SK-N-SH (cell line): ENCODE measurements around the gene CDC26. TPM values are rescaled to one million over a fixed set of nuclear protein-coding genes. Genes with fewer than 3 reads are reported as not detected.
"Not testable (repeated sequence)": the region's sequence is repeated elsewhere in the genome, so short reads cannot be mapped to it uniquely, and the experiment has no call there.

Source experiments
- CTCF ChIA-PET: fragments of 300-600, 350-600 bp; formaldehyde crosslinking; extraction: SDS; loops from one replicate; lab custom pipeline; 2021; lab: Yijun Ruan, JAX
- POLR2A ChIA-PET: fragments of 350-600 bp; sonication (Branson Sonifier 250); formaldehyde crosslinking; extraction: SDS; loops from one replicate; lab custom pipeline; 2020; ENCODE audit warnings: antibody characterized with exemption, inconsistent platforms; lab: Yijun Ruan, JAX
- DNase-seq: peaks from one replicate; pipeline ENCODE4 v3.0.0; 2012
- H2AFZ ChIP-seq: fragments of 200-600 bp; sonication (generic); 2 replicates; pipeline ENCODE4 v1.8.1; 2016; ENCODE audit warnings: antibody characterized with exemption, mild to moderate bottlenecking, low read depth
- H3F3A ChIP-seq: fragments of 200-600 bp; sonication (generic); replicated peaks from 2 replicates; pipeline ENCODE3; 2016; ENCODE audit warnings: antibody characterized with exemption, mild to moderate bottlenecking; ENCODE audit not compliant: insufficient read depth
- H3K27ac ChIP-seq, 2 experiments: fragments of 200-500 bp in 1 of 2; fragments of 200-600 bp in 1 of 2; sonication (Bioruptor generic) in 1 of 2; sonication (generic), shearing (Covaris generic) in 1 of 2; 2 replicates each; pipeline versions ENCODE4 v1.5.1 to v1.6.1; 2014 to 2016; ENCODE audit warnings: low read depth in 2 of 2, inconsistent platforms in 1 of 2, low read length in 1 of 2, mild to moderate bottlenecking in 1 of 2, mixed read lengths in 1 of 2
- H3K27me3 ChIP-seq: fragments of 200-600 bp; sonication (generic), shearing (Covaris generic); 2 replicates; pipeline ENCODE4 v1.6.1; 2016; ENCODE audit warnings: mixed run types; ENCODE audit not compliant: insufficient read depth
- H3K36me3 ChIP-seq, 2 experiments: fragments of 200-500 bp in 1 of 2; fragments of 200-600 bp in 1 of 2; sonication (Bioruptor generic) in 1 of 2; sonication (generic) in 1 of 2; replicated peaks in 1 of 2; 2 replicates each; pipeline versions ENCODE3 to v1.5.1; 2014 to 2016; ENCODE audit warnings: low read length in 1 of 2, mild to moderate bottlenecking in 1 of 2; ENCODE audit not compliant: insufficient read depth in 2 of 2, control insufficient read depth in 1 of 2
- H3K4me1 ChIP-seq, 2 experiments: fragments of 200-500 bp in 1 of 2; fragments of 200-600 bp in 1 of 2; sonication (Bioruptor generic) in 1 of 2; sonication (generic), shearing (Covaris generic) in 1 of 2; 2 replicates each; pipeline versions ENCODE4 v1.5.1 to v1.6.1; 2014 to 2016; ENCODE audit warnings: low read depth in 1 of 2, low read length in 1 of 2, mixed run types in 1 of 2; ENCODE audit not compliant: insufficient read depth in 2 of 2, control insufficient read depth in 1 of 2
- H3K4me2 ChIP-seq: fragments of 200-600 bp; sonication (generic), shearing (Covaris generic); 2 replicates; pipeline ENCODE4 v1.6.1; 2017; ENCODE audit warnings: mixed run types
- H3K4me3 ChIP-seq, 2 experiments: fragments of 200-500 bp in 1 of 2; fragments of 200-600 bp in 1 of 2; sonication (Bioruptor generic) in 1 of 2; sonication (generic), shearing (Covaris generic) in 1 of 2; 2 replicates each; pipeline versions ENCODE4 v1.5.1 to v1.8.1; 2014 to 2016; ENCODE audit warnings: low read depth in 2 of 2, inconsistent platforms in 1 of 2, low read length in 1 of 2, mild to moderate bottlenecking in 1 of 2, mixed read lengths in 1 of 2, moderate library complexity in 1 of 2
- H3K79me2 ChIP-seq: fragments of 200-600 bp; sonication (generic); 2 replicates; pipeline ENCODE4 v1.8.1; 2017; ENCODE audit warnings: mild to moderate bottlenecking; ENCODE audit not compliant: insufficient read depth
- H3K9ac ChIP-seq: fragments of 200-600 bp; sonication (generic); 2 replicates; pipeline ENCODE4 v1.6.1; 2017; ENCODE audit warnings: mixed run types
- H3K9me2 ChIP-seq: fragments of 200-600 bp; sonication (generic); 2 replicates; pipeline ENCODE4 v1.6.1; 2017; ENCODE audit warnings: mixed run types
- H3K9me3 ChIP-seq: fragments of 200-600 bp; sonication (generic); 2 replicates; pipeline ENCODE4 v1.6.1; 2017; ENCODE audit warnings: mixed run types, mild to moderate bottlenecking, moderate library complexity
- H4K20me1 ChIP-seq: fragments of 200-600 bp; sonication (generic); 2 replicates; pipeline ENCODE4 v1.6.1; 2017; ENCODE audit warnings: mild to moderate bottlenecking, mixed run types; ENCODE audit not compliant: insufficient read depth
- CHD2 ChIP-seq: fragments of 150-350 bp; IDR thresholded peaks from 2 replicates; pipeline ENCODE4 v1.6.1; 2018; ENCODE audit warnings: low read length; ENCODE audit not compliant: partially characterized antibody
- ELF1 ChIP-seq: IDR thresholded peaks from 2 replicates; pipeline ENCODE4 v1.4.0; 2012
- EP300 ChIP-seq, 2 experiments: IDR thresholded peaks; 2 replicates each; pipeline versions ENCODE4 v1.4.0 to v1.6.1; 2012; ENCODE audit warnings: borderline replicate concordance in 1 of 2, low read depth in 1 of 2, low read length in 1 of 2
- FOXJ3 ChIP-seq: sonication (generic); formaldehyde crosslinking; IDR thresholded peaks from 2 replicates; pipeline ENCODE4 v1.5.1; 2020; ENCODE audit warnings: mild to moderate bottlenecking, missing genetic modification reagents
- JUND ChIP-seq: IDR thresholded peaks from 2 replicates; pipeline ENCODE4 v1.4.0; 2012
- NRF1 ChIP-seq: IDR thresholded peaks from 2 replicates; pipeline ENCODE4 v1.6.1; 2012; ENCODE audit warnings: low read depth, mild to moderate bottlenecking, low read length
- RFX5 ChIP-seq: IDR thresholded peaks from 2 replicates; pipeline ENCODE4 v1.6.1; 2012; ENCODE audit warnings: mild to moderate bottlenecking, improper control_type of control experiment, low read length
- SMC3 ChIP-seq: IDR thresholded peaks from 2 replicates; pipeline ENCODE4 v1.6.1; 2012; ENCODE audit warnings: low read depth, low read length, improper control_type of control experiment
- YY1 ChIP-seq: IDR thresholded peaks from 2 replicates; pipeline ENCODE4 v1.4.0; 2012; ENCODE audit warnings: low read depth, mild to moderate bottlenecking
- ZBTB33 ChIP-seq: IDR thresholded peaks from 2 replicates; pipeline ENCODE4 v1.4.0; 2012; ENCODE audit warnings: low read depth, borderline replicate concordance
- WGBS: methylation state at CpG from one replicate; pipeline ENCODE4 v1.1.6; 2017; ENCODE audit warnings: low lambda C conversion rate; 5-methylcytosine and 5-hydroxymethylcytosine counted together
- polyA plus RNA-seq, 3 experiments: library from polyadenylated mRNA; depleted of rRNA; stranded (reverse); fragments of >200 nt; gene quantifications; 2 replicates each; pipeline ENCODE4 v1.2.3, GENCODE V29; 2012
- TF ChIP-seq, protein P1 (sequence below): IDR thresholded peaks from 2 replicates; pipeline ENCODE4 v1.4.0; 2012; ENCODE audit warnings: low read depth, borderline replicate concordance
- TF ChIP-seq, protein P2 (sequence below): fragments of 200-600 bp; sonication (generic); IDR thresholded peaks from 2 replicates; pipeline ENCODE4 v1.6.1; 2017; ENCODE audit warnings: antibody characterized with exemption, mild to moderate bottlenecking, moderate library complexity

Gene CDC26
- polyA plus RNA-seq, 1 of the 3 experiments (the other 2 are of a cell fraction): 31.0 TPM

DNA sequence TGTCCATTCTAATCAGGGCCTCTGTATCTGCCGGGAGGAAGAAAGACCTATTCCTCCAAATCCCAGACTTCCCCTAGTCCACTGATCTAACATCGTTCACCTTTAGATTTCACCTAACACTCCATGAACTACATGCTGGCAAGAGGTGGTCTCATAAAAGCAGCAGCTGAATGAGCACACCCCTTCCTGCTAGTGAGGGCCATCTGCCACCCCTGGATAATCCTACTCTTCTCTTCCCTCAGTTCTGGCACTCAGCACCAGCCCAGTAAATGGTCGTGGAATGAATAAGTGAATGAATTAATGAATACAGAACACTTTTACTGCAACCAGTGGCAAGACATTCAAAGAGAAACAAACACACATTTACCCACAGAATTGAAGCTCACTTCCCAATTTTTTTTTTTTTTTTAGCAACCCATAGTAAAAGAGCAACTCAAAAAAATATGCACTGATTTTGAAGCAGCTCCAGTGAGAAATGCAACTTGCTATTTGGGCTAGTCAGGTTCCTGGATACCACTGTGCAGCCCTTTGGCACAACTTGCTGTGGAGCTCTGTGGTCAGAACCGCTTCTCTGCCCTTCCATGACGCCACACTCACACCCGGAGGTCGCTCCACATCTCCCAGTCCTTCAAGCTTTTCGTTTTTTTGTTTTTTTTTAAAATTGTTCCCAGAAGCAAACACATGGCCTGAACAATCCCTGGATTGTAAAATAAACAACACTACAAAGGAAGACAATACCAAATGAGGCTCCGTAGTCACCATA, 21.6 kb upstream of the CDC26 start (continued):
- no peak for TF ChIP-seq EP300 (IDR thresholded peaks at IDR 0.05; ENCODE audit: borderline replicate concordance in 1 of 2, low read depth in 1 of 2, low read length in 1 of 2)
- TF ChIP-seq FOXJ3 (CRISPR knock-in tag): no peak
- TF ChIP-seq ELF1: no peak
- TF ChIP-seq SMC3: no peak
- TF ChIP-seq JUND: no peak
- TF ChIP-seq, protein P1, sequence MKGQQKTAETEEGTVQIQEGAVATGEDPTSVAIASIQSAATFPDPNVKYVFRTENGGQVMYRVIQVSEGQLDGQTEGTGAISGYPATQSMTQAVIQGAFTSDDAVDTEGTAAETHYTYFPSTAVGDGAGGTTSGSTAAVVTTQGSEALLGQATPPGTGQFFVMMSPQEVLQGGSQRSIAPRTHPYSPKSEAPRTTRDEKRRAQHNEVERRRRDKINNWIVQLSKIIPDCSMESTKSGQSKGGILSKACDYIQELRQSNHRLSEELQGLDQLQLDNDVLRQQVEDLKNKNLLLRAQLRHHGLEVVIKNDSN: no peak
- no peak for TF ChIP-seq YY1
- TF ChIP-seq ZBTB33: no peak
- TF ChIP-seq CHD2: no peak
- TF ChIP-seq NRF1: no peak
- TF ChIP-seq RFX5: no peak
- TF ChIP-seq, protein P2, sequence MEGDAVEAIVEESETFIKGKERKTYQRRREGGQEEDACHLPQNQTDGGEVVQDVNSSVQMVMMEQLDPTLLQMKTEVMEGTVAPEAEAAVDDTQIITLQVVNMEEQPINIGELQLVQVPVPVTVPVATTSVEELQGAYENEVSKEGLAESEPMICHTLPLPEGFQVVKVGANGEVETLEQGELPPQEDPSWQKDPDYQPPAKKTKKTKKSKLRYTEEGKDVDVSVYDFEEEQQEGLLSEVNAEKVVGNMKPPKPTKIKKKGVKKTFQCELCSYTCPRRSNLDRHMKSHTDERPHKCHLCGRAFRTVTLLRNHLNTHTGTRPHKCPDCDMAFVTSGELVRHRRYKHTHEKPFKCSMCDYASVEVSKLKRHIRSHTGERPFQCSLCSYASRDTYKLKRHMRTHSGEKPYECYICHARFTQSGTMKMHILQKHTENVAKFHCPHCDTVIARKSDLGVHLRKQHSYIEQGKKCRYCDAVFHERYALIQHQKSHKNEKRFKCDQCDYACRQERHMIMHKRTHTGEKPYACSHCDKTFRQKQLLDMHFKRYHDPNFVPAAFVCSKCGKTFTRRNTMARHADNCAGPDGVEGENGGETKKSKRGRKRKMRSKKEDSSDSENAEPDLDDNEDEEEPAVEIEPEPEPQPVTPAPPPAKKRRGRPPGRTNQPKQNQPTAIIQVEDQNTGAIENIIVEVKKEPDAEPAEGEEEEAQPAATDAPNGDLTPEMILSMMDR: no peak

DNA sequence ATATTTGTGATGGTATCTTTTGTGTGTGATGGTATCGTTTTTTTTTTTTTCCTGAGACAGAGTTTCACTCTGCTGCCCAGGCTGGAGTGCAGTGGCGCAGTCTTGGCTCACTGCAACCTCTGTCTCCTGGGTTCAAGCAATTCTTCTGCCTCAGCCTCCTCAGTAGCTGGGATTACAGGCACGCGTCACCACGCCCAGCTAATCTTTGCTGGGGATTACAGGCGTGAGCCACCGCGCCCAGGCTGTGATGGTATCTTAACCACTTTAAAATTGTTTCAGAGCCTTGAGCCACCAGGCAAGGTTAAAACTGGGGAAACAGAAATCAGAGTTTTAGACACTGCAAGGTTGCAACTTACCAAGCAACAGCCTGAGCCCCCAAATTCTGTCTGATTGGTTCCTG, 20.9 kb upstream of the CDC26 start:
- H4K20me1 ChIP-seq, H3K27me3 ChIP-seq, H3K27ac ChIP-seq, DNase-seq, H3K4me1 ChIP-seq, H3K9me3 ChIP-seq, H3K4me2 ChIP-seq, H3K4me3 ChIP-seq, H3K9ac ChIP-seq, H3K79me2 ChIP-seq, H3K9me2 ChIP-seq, H2AFZ ChIP-seq: not testable (repeated sequence)
- ChIA-PET CTCF (interaction anchor here (0.8 to 3.8 kb wide), 6 partner anchors 10 to 105 kb away, joined by 3 to 14 read pairs (median 3); partner anchors contain the start of genes ALAD and CDC26), POLR2A (interaction anchor here (0.6 to 1.2 kb wide), 2 partner anchors 21 to 1428 kb away, joined by 3 read pairs; partner anchors contain the start of genes CDC26 and PRPF4)
- 92% methylated on average over 8 of the region's 8 CpGs for WGBS
- Histone ChIP-seq H3F3A (peaks cover 15% of the 10 kb centered on the region), H3K36me3 (peaks cover 16 to 20% of the 10 kb centered on the region in 2 experiments)
